Cardiac muscle cell (in vitro differentiated cells and primary cell): Measurements from ENCODE around the gene GPR37L1. TPM values are rescaled to one million over a fixed set of nuclear protein-coding genes. Genes with fewer than 3 reads are reported as not detected.

ENCODE experiments used
- DNase-seq, 2 donors: peaks; one replicate each; pipeline versions ENCODE4 v3.0.0 to v3.0.0-alpha.2; 2010 to 2017; ENCODE audit warnings: low read depth in 1 of 2, low spot score in 1 of 2
- H3K27ac ChIP-seq: fragments of 200-600 bp; sonication (generic); 2 replicates; pipeline ENCODE4 v1.5.1; 2016
- H3K27me3 ChIP-seq: fragments of 200-600 bp; sonication (generic); 2 replicates; pipeline ENCODE4 v1.6.0; 2016; ENCODE audit warnings: control low read depth
- H3K36me3 ChIP-seq: fragments of 200-600 bp; sonication (generic); 2 replicates; pipeline ENCODE4 v1.5.1; 2016; ENCODE audit warnings: control low read depth
- H3K4me1 ChIP-seq: fragments of 200-600 bp; sonication (generic); 2 replicates; pipeline ENCODE4 v1.8.1; 2017; ENCODE audit warnings: low read depth, mild to moderate bottlenecking, mixed run types
- H3K4me3 ChIP-seq: fragments of 200-600 bp; sonication (generic); 2 replicates; pipeline ENCODE4 v1.5.1; 2016; ENCODE audit warnings: mild to moderate bottlenecking
- H3K9me3 ChIP-seq: fragments of 200-600 bp; sonication (generic); 2 replicates; pipeline ENCODE4 v1.5.1; 2017; ENCODE audit warnings: low read depth, mild to moderate bottlenecking, control low read depth
- CTCF ChIP-seq: IDR thresholded peaks from 2 replicates; pipeline ENCODE4 v1.5.1; 2012; ENCODE audit warnings: low read depth, mild to moderate bottlenecking, low read length
- polyA plus RNA-seq: library from polyadenylated mRNA; unstranded; fragments of >200 nt; fragmentation: Nextera tagmentation; extraction: Ambion mirVana; gene quantifications from 2 replicates; pipeline ENCODE4 v1.2.1, GENCODE V29; 2016
- total RNA-seq: library from RNA; depleted of rRNA; stranded (reverse); fragments of >200 nt; gene quantifications from 2 replicates; pipeline ENCODE4 v1.2.3, GENCODE V29; 2016

GPR37L1 gene
- total and polyA plus RNA-seq, 2 experiments from 2014 or later, result not detected

- TF ChIP-seq CTCF, result no peak
- Histone ChIP-seq H3K4me3 (no peak overlapping the region), H3K9me3 (no peaks in the 10 kb centered on the region), H3K27me3 (no peaks in the 10 kb centered on the region), H3K4me1 (peaks cover 19% of the 10 kb centered on the region), H3K27ac (no peak overlapping the region), H3K36me3 (no peaks in the 10 kb centered on the region)
- DNase-seq, result no peak
Measured at GRCh38 chr1:202088206-202088605, 34.5 kb upstream of the GPR37L1 start.

GRCh38 chr1:202090994-202091393, 31.7 kb upstream of the GPR37L1 start:
- DNase-seq, result no peak
- no peaks in the 10 kb centered on the region for H3K9me3 ChIP-seq

GRCh38 chr1:202093858-202094257, 28.9 kb upstream of the GPR37L1 start:
- no peaks in the 10 kb centered on the region for H3K4me1 ChIP-seq
- no peak for DNase-seq
- H3K27me3 ChIP-seq, result no peaks in the 10 kb centered on the region
- no peak overlapping the region for H3K27ac ChIP-seq
- TF ChIP-seq CTCF, result no peak
- no peak overlapping the region for H3K4me3 ChIP-seq
- H3K9me3 ChIP-seq, result no peaks in the 10 kb centered on the region
- no peaks in the 10 kb centered on the region for H3K36me3 ChIP-seq

More at GRCh38 chr1:202090994-202091393, 31.7 kb upstream of the GPR37L1 start:
- Histone ChIP-seq H3K36me3 (no peaks in the 10 kb centered on the region), H3K4me1 (peaks cover 6% of the 10 kb centered on the region), H3K27me3 (no peaks in the 10 kb centered on the region), H3K27ac (no peak overlapping the region), H3K4me3 (no peak overlapping the region)
- TF ChIP-seq CTCF, result no peak

- peaks cover 9% of the 10 kb centered on the region for H3K4me1 ChIP-seq
- H3K36me3 ChIP-seq, result no peaks in the 10 kb centered on the region
- no peak for DNase-seq
- no peaks in the 10 kb centered on the region for H3K27me3 ChIP-seq
- no peaks in the 10 kb centered on the region for H3K9me3 ChIP-seq
- TF ChIP-seq CTCF, result no peak
- no peak overlapping the region for H3K4me3 ChIP-seq
- no peak overlapping the region for H3K27ac ChIP-seq
Measured at GRCh38 chr1:202101184-202101583, 21.5 kb upstream of the GPR37L1 start.

GRCh38 chr1:202104073-202104472, 18.6 kb upstream of the GPR37L1 start:
- Histone ChIP-seq H3K36me3 (no peaks in the 10 kb centered on the region), H3K9me3 (no peaks in the 10 kb centered on the region), H3K27ac (no peak overlapping the region), H3K27me3 (no peaks in the 10 kb centered on the region), H3K4me1 (peaks cover 18% of the 10 kb centered on the region), H3K4me3 (no peak overlapping the region)
- no peak for DNase-seq
- no peak for TF ChIP-seq CTCF
